Stomach (tissue), 9 donors: Measurements from ENCODE around the gene MLXIP. TPM values are rescaled to one million over a fixed set of nuclear protein-coding genes. Genes with fewer than 3 reads are reported as not detected.

Source experiments
- DNase-seq, 2 donors: peaks; one replicate each; pipeline versions ENCODE4 v3.0.0 to v3.0.0-alpha.2; 2013 to 2019
- H3K27ac ChIP-seq, 5 donors: fragments of 200-600 bp in 4 of 5; sonication (generic) in 4 of 5; one replicate each; pipeline ENCODE4 v1.5.1; 2013 to 2019; ENCODE audit warnings: mild to moderate bottlenecking in 1 of 5, moderate library complexity in 1 of 5
- H3K27me3 ChIP-seq, 3 donors: fragments of 200-600 bp; sonication (generic); one replicate each; pipeline ENCODE4 v1.5.1; 2017 to 2019; ENCODE audit warnings: mixed run types in 1 of 3
- H3K36me3 ChIP-seq, 4 donors: fragments of 200-600 bp; sonication (generic); 1 replicate in 3 of 4; 2 replicates in 1 of 4; pipeline ENCODE4 v1.5.1; 2016 to 2019
- H3K4me1 ChIP-seq, 4 donors: fragments of 200-600 bp; sonication (generic); one replicate each; pipeline ENCODE4 v1.5.1; 2016 to 2019
- H3K4me3 ChIP-seq, 4 donors: fragments of 200-600 bp; sonication (generic) in 3 of 4; one replicate each; pipeline ENCODE4 v1.5.1; 2016 to 2019; ENCODE audit warnings: mild to moderate bottlenecking in 1 of 4
- H3K9me3 ChIP-seq, 4 donors: fragments of 200-600 bp; sonication (generic); one replicate each; pipeline ENCODE4 v1.5.1; 2016 to 2019
- CTCF ChIP-seq, 7 experiments: fragments of 450-650 bp in 4 of 7; fragments of 200-600 bp in 3 of 7; sonication (generic) in 3 of 7; IDR thresholded peaks; one replicate each; pipeline ENCODE4 v1.5.1; 2016 to 2019; ENCODE audit warnings: antibody characterized with exemption in 7 of 7, control low read depth in 2 of 7, mild to moderate bottlenecking in 1 of 7
- EP300 ChIP-seq: sonication (generic); formaldehyde crosslinking; IDR thresholded peaks from one replicate; pipeline ENCODE4 v1.6.1; 2017; ENCODE audit warnings: antibody characterized with exemption
- POLR2A ChIP-seq, 4 donors: fragments of 450-650 bp; IDR thresholded peaks; one replicate each; pipeline ENCODE4 v1.6.1; 2016; ENCODE audit warnings: antibody characterized with exemption in 4 of 4, control low read depth in 2 of 4, mild to moderate bottlenecking in 1 of 4, moderate library complexity in 1 of 4
- POLR2AphosphoS5 ChIP-seq, 3 donors: sonication (generic); formaldehyde crosslinking; IDR thresholded peaks; one replicate each; pipeline ENCODE4 v1.6.1; 2016; ENCODE audit warnings: antibody characterized with exemption in 3 of 3
- WGBS, 5 donors: extraction: QIAGEN DNeasy Blood & Tissue Kit in 3 of 5; methylation state at CpG; one replicate each; pipeline versions ENCODE4 v1.1.5 to v1.1.7; 2013 to 2018; 5-methylcytosine and 5-hydroxymethylcytosine counted together
- intact Hi-C: fragments of 100-400 bp; cut with DNase I; formaldehyde crosslinking; loops from one replicate; pipeline ENCODE4 v1.15.1; 2023; ENCODE audit warnings: low total_unique reads
- polyA plus RNA-seq, 3 donors: library from polyadenylated mRNA; stranded (reverse); fragments of 200-250 nt; gene quantifications; one replicate each; pipeline ENCODE4 v1.2.3, GENCODE V29; 2013
- total RNA-seq, 5 donors: library from RNA; depleted of rRNA; stranded (reverse); fragments of >200 nt; gene quantifications; one replicate each; pipeline versions ENCODE4 v1.1.0 to v1.2.3, GENCODE V29; 2014 to 2016
- donor health status: healthy with polysubstance abuse.
- donor health status: Bipolar disorder and iron deficiency.
- donor health status: healthy.

MLXIP gene
- total and polyA plus RNA-seq, 8 donors, result 12.3 to 140 (median 34.8) TPM

- TF ChIP-seq CTCF (IDR thresholded peaks at IDR 0.05) (no peak), EP300 (no peak), POLR2A (IDR thresholded peaks at IDR 0.05) (no peak), POLR2AphosphoS5 (IDR thresholded peaks at IDR 0.05) (no peak)
- Histone ChIP-seq H3K27ac (no peak overlapping the region), H3K27me3 (no peaks in the 10 kb centered on the region), H3K9me3 (no peaks in the 10 kb centered on the region), H3K4me3 (no peak overlapping the region), H3K4me1 (no peaks in the 10 kb centered on the region), H3K36me3 (peaks cover 0 to 5% (median 0%) of the 10 kb centered on the region in 4 donors)
- no peak for DNase-seq
- WGBS, 5 donors, result 65 to 81% (median 73%) methylated on average over 10 of the region's 10 CpGs
- intact Hi-C loops, result no loop called here
Measured at GRCh38 chr12:122155705-122156104, 77.1 kb downstream of the MLXIP start.

- no peaks in the 10 kb centered on the region for H3K27me3 ChIP-seq
- no peaks in the 10 kb centered on the region for H3K4me1 ChIP-seq
- 83 to 91% (median 86%) methylated on average over 7 of the region's 7 CpGs for WGBS, 5 donors
- no peak overlapping the region for H3K27ac ChIP-seq
- TF ChIP-seq POLR2A (IDR thresholded peaks at IDR 0.05) (no peak), EP300 (no peak)
- H3K9me3 ChIP-seq, result no peaks in the 10 kb centered on the region
- H3K4me3 ChIP-seq, result no peak overlapping the region
- peaks cover 0 to 5% (median 0%) of the 10 kb centered on the region in 4 donors for H3K36me3 ChIP-seq
- intact Hi-C loops, result no loop called here
- DNase-seq, result no peak
Measured at GRCh38 chr12:122158700-122159285, 80.2 kb downstream of the MLXIP start.

DNA sequence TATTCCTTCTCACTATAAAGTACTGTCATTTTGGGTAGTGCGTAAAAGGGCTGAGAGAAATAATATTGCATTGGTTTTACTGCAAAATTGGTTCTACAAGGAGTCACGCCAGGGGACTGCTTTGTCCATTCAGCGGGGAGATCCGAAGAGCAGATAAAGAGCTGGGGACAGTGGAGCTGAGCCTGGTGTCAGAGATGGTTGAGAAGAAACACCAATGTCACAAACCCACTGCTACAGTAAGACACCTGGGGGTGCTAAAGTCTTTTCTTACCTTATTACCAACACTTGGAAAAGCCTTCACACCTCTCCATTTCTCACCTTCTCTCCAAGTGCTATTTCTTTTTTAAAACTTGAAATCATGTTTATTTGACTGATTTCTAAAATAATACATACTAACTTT lies 81.3 kb downstream of the MLXIP start:
- DNase-seq, result no peak
- Histone ChIP-seq H3K4me3 (no peak overlapping the region), H3K27ac (no peak overlapping the region), H3K4me1 (no peaks in the 10 kb centered on the region), H3K9me3 (no peaks in the 10 kb centered on the region), H3K36me3 (peaks cover 0 to 5% (median 0%) of the 10 kb centered on the region in 4 donors), H3K27me3 (no peaks in the 10 kb centered on the region)
- WGBS, 5 donors, result 61 to 79% (median 67%) methylated on average over 4 of the region's 4 CpGs
- TF ChIP-seq EP300 (no peak), POLR2A (IDR thresholded peaks at IDR 0.05) (no peak), POLR2AphosphoS5 (IDR thresholded peaks at IDR 0.05) (no peak), CTCF (IDR thresholded peaks at IDR 0.05) (no peak)
- intact Hi-C loops, result no loop called here

GRCh38 chr12:122160761-122161160 lies 82.2 kb downstream of the MLXIP start:
- WGBS, 5 donors, result 79 to 86% (median 84%) methylated on average over 11 of the region's 11 CpGs
- no peak for DNase-seq
- H3K36me3 ChIP-seq, result peaks cover 0 to 5% (median 0%) of the 10 kb centered on the region in 4 donors
- H3K27ac ChIP-seq, result no peak overlapping the region
- intact Hi-C loops, result no loop called here
- no peak overlapping the region for H3K4me3 ChIP-seq
- no peaks in the 10 kb centered on the region for H3K4me1 ChIP-seq
- no peaks in the 10 kb centered on the region for H3K27me3 ChIP-seq
- TF ChIP-seq POLR2AphosphoS5 (IDR thresholded peaks at IDR 0.05), result no peak
- TF ChIP-seq POLR2A (IDR thresholded peaks at IDR 0.05), result no peak
- no peak for TF ChIP-seq EP300
- TF ChIP-seq CTCF (IDR thresholded peaks at IDR 0.05), result no peak
- no peaks in the 10 kb centered on the region for H3K9me3 ChIP-seq

GRCh38 chr12:122161682-122162081 lies 83.1 kb downstream of the MLXIP start:
- Histone ChIP-seq H3K9me3 (no peaks in the 10 kb centered on the region), H3K36me3 (peaks cover 0 to 5% (median 0%) of the 10 kb centered on the region in 4 donors), H3K27ac (no peak overlapping the region), H3K4me1 (no peaks in the 10 kb centered on the region), H3K4me3 (no peak overlapping the region), H3K27me3 (peaks cover 0 to 4% (median 0%) of the 10 kb centered on the region in 3 donors)
- intact Hi-C loops, result no loop called here
- TF ChIP-seq POLR2A (IDR thresholded peaks at IDR 0.05), result no peak
- no peak for TF ChIP-seq EP300
- no peak for TF ChIP-seq POLR2AphosphoS5 (IDR thresholded peaks at IDR 0.05)
- TF ChIP-seq CTCF (IDR thresholded peaks at IDR 0.05), result no peak
- no peak for DNase-seq
- 65 to 78% (median 74%) methylated on average over 8 of the region's 8 CpGs for WGBS, 5 donors
